K562 (cell line): ENCODE measurements around the gene LAMA3. TPM values are rescaled to one million over a fixed set of nuclear protein-coding genes. Genes with fewer than 3 reads are reported as not detected.

Source experiments
- ATAC-seq: fragments of 200-7000 bp; cut with Tn5 transposase; 3 replicates; pipeline ENCODE4 v1.9.1; 2020; ENCODE audit warnings: moderate library complexity
- BruUV-seq: library from RNA; stranded (reverse); fragments of 400-500 nt; replicated peaks from 2 replicates; lab custom pipeline; 2021; lab: Mats Ljungman, UMichigan
- CTCF ChIA-PET: fragments of 300-600 bp; formaldehyde crosslinking; extraction: SDS; loops from one replicate; lab custom pipeline; 2021; ENCODE audit warnings: low intra/inter-chr PET ratio; lab: Yijun Ruan, JAX
- POLR2A ChIA-PET: fragments of 300-600, 350-650 bp; sonication (Branson Sonifier 250); formaldehyde crosslinking; extraction: SDS; loops from one replicate; lab custom pipeline; 2021; ENCODE audit warnings: antibody characterized with exemption, inconsistent platforms; lab: Yijun Ruan, JAX
- DNase-seq, 4 experiments: peaks; one replicate each; pipeline versions ENCODE4 v3.0.0 to v3.0.0-alpha.2; 2011 to 2018; ENCODE audit warnings: low spot score in 3 of 4, mixed read lengths in 3 of 4; ENCODE audit errors: extremely low read depth in 1 of 4
- FAIRE-seq: peaks from 2 replicates; lab custom pipeline; 2011; peaks lifted over from hg19 to GRCh38; lab: Jason Lieb, UNC
- H2AFZ ChIP-seq: 2 replicates; pipeline ENCODE4 v1.6.0; 2011; ENCODE audit warnings: low read depth, low read length, control low read depth, inconsistent platforms
- H3K27ac ChIP-seq: fragments of 200-600 bp; 3 replicates; pipeline ENCODE4 v1.8.0; 2011; ENCODE audit warnings: low read depth, mild to moderate bottlenecking, control low read depth, inconsistent platforms, low read length, moderate library complexity, mixed read lengths; ENCODE audit errors: extremely low read depth
- H3K27me3 ChIP-seq, 2 experiments: fragments of 300-600 bp in 1 of 2; 2 replicates in 1 of 2; 3 replicates in 1 of 2; pipeline versions ENCODE4 v1.6.0 to v1.8.0; 2011; ENCODE audit warnings: inconsistent platforms in 2 of 2, low read length in 2 of 2, mild to moderate bottlenecking in 1 of 2, mixed read lengths in 1 of 2, moderate library complexity in 1 of 2; ENCODE audit not compliant: control insufficient read depth in 2 of 2, insufficient read depth in 2 of 2
- H3K36me3 ChIP-seq: fragments of 300-600 bp; 3 replicates; pipeline ENCODE4 v1.8.0; 2011; ENCODE audit warnings: mild to moderate bottlenecking, low read length, inconsistent platforms; ENCODE audit not compliant: control insufficient read depth, insufficient read depth
- H3K4me1 ChIP-seq, 2 experiments: fragments of 200-600 bp in 1 of 2; replicated peaks in 1 of 2; 2 replicates in 1 of 2; 3 replicates in 1 of 2; pipeline versions ENCODE4 v1.5.1 to v1.8.0; 2011; ENCODE audit warnings: inconsistent platforms in 2 of 2, low read length in 2 of 2, mild to moderate bottlenecking in 1 of 2, mixed read lengths in 1 of 2, moderate library complexity in 1 of 2; ENCODE audit not compliant: control insufficient read depth in 2 of 2, insufficient read depth in 2 of 2
- H3K4me2 ChIP-seq: 2 replicates; pipeline ENCODE4 v1.6.1; 2011; ENCODE audit warnings: low read length, control low read depth, inconsistent platforms, mixed read lengths; ENCODE audit not compliant: insufficient read depth
- H3K4me3 ChIP-seq: fragments of 200-600 bp; sonication (generic), shearing (Covaris generic); 2 replicates; pipeline ENCODE4 v1.5.1; 2016; ENCODE audit warnings: control low read depth, inconsistent platforms
- H3K79me2 ChIP-seq: fragments of 200-600 bp; 3 replicates; pipeline ENCODE4 v1.8.0; 2011; ENCODE audit warnings: low read length, inconsistent platforms; ENCODE audit not compliant: control insufficient read depth, insufficient read depth
- H3K9ac ChIP-seq, 2 experiments: 2 replicates each; pipeline versions ENCODE4 v1.6.0 to v1.6.1; 2011; ENCODE audit warnings: low read depth in 2 of 2, low read length in 2 of 2, control low read depth in 1 of 2, inconsistent platforms in 1 of 2, mild to moderate bottlenecking in 1 of 2, mixed read lengths in 1 of 2; ENCODE audit not compliant: insufficient read depth in 1 of 2
- H3K9me1 ChIP-seq: one replicate; pipeline ENCODE4 v1.6.0; 2011; ENCODE audit warnings: inconsistent platforms, mild to moderate bottlenecking, low read length, moderate library complexity; ENCODE audit not compliant: control insufficient read depth, insufficient read depth
- H3K9me3 ChIP-seq: replicated peaks from 2 replicates; pipeline ENCODE4 v1.5.1; 2011; ENCODE audit warnings: low read depth, low read length, inconsistent platforms; ENCODE audit not compliant: control insufficient read depth, insufficient read depth
- H4K20me1 ChIP-seq: replicated peaks from 2 replicates; pipeline ENCODE4 v1.6.1; 2011; ENCODE audit warnings: low read length, inconsistent platforms, mixed read lengths; ENCODE audit not compliant: control insufficient read depth, insufficient read depth
- BCLAF1 ChIP-seq, 2 experiments: fragments of 450-650 bp in 1 of 2; IDR thresholded peaks; 2 replicates each; pipeline ENCODE4 v1.6.1; 2011 to 2017; ENCODE audit warnings: low read depth in 2 of 2, antibody characterized with exemption in 1 of 2, borderline replicate concordance in 1 of 2, low read length in 1 of 2, mild to moderate bottlenecking in 1 of 2, mixed read lengths in 1 of 2; ENCODE audit not compliant: control insufficient read depth in 1 of 2
- DACH1 ChIP-seq: fragments of 450-650 bp; IDR thresholded peaks from 2 replicates; pipeline ENCODE4 v1.6.1; 2018; ENCODE audit not compliant: partially characterized antibody
- EHMT2 ChIP-seq: fragments of 450-650 bp; IDR thresholded peaks from 2 replicates; pipeline ENCODE4 v1.6.1; 2018; ENCODE audit warnings: antibody characterized with exemption
- U2AF2 ChIP-seq: fragments of 200-400 bp; formaldehyde crosslinking; optimal IDR thresholded peaks from 2 replicates; pipeline ENCODE3; 2017; ENCODE audit warnings: low read depth, mild to moderate bottlenecking, low read length
- ZNF444 ChIP-seq: fragments of 250-450 bp; sonication (Bioruptor Pico); IDR thresholded peaks from 2 replicates; pipeline ENCODE4 v1.4.0; 2020; ENCODE audit warnings: mild to moderate bottlenecking, moderate library complexity
- WGBS: fragments of 100-300 bp; shearing (Covaris generic); methylation state at CpG from one replicate; pipeline ENCODE4 v1.1.6; 2016; ENCODE audit warnings: low coverage, mixed read lengths; ENCODE audit not compliant: insufficient coverage; ENCODE audit errors: missing lambda C conversion rate; 5-methylcytosine and 5-hydroxymethylcytosine counted together
- in situ Hi-C: fragments of 300-500 bp; cut with MboI; formaldehyde crosslinking; loops from 4 replicates; pipeline ENCODE4 v1.15.0; 2018; ENCODE audit warnings: inconsistent platforms, mixed read lengths
- intact Hi-C: fragments of 100-400 bp; cut with micrococcal nuclease; formaldehyde crosslinking; loops from 2 replicates; pipeline ENCODE4 v1.14.2; 2022
- polyA plus RNA-seq, 8 experiments: library from polyadenylated mRNA; depleted of rRNA in 4 of 8; stranded (reverse) in 5 of 8; unstranded in 3 of 8; fragments of >200 nt; fragmentation: Nextera tagmentation in 2 of 8; fragmentation: Illumina TruSeq in 1 of 8; extraction: Ambion mirVana in 2 of 8; extraction: Trizol in 1 of 8; gene quantifications; 2 replicates each; pipeline versions ENCODE4 v1.2.1 to v1.2.3, GENCODE V29; 2011 to 2014; ENCODE audit warnings: inconsistent platforms in 1 of 8, missing spikeins in 1 of 8
- total RNA-seq, 7 experiments: library from RNA; depleted of rRNA in 6 of 7; stranded (reverse); fragments of >200 nt in 6 of 7; fragmentation: Illumina TruSeq in 2 of 7; extraction: Trizol in 2 of 7; gene quantifications; 2 replicates each; pipeline versions ENCODE4 v1.2.1 to v1.2.3, GENCODE V29; 2011 to 2021; ENCODE audit warnings: low replicate concordance in 1 of 7

LAMA3 gene
- total and polyA plus RNA-seq, 9 of the 15 experiments (the other 6 are each of a cell fraction or from before 2014, with no cell fraction given), result 0.07 TPM; not detected in 8

GRCh38 chr18:23883277-23883790 lies 194.1 kb downstream of the LAMA3 start:
- H3K9me1 ChIP-seq, result no peaks in the 10 kb centered on the region
- ChIA-PET POLR2A (no interaction called here), CTCF (no interaction called here)
- no peak for DNase-seq
- ATAC-seq, result no peak
- WGBS, result 2% methylated on average over 3 of the region's 3 CpGs
- no peak overlapping the region for H2AFZ ChIP-seq
- TF ChIP-seq BCLAF1 (IDR thresholded peaks at IDR 0.05; ENCODE audit: borderline replicate concordance in 1 of 2, control insufficient read depth in 1 of 2, low read depth in 2 of 2, low read length in 1 of 2), result no peak
- no peak for TF ChIP-seq DACH1
- no peak for TF ChIP-seq EHMT2
- no peak for TF ChIP-seq ZNF444 (CRISPR knock-in tag)
- no peak for TF ChIP-seq U2AF2
- in situ Hi-C loops, result no loop called here
- H3K4me3 ChIP-seq, result no peak overlapping the region
- no peak overlapping the region for H3K9ac ChIP-seq
- no peak overlapping the region for H3K4me2 ChIP-seq
- no peaks in the 10 kb centered on the region for H3K4me1 ChIP-seq
- peaks cover 8 to 29% of the 10 kb centered on the region in 2 experiments; a peak in 4 of 5 replicates for H3K27me3 ChIP-seq
- no TSS peak for BruUV-seq
- FAIRE-seq, result no peak
- H3K79me2 ChIP-seq, result no peaks in the 10 kb centered on the region
- H3K36me3 ChIP-seq, result no peaks in the 10 kb centered on the region
- no peaks in the 10 kb centered on the region for H3K9me3 ChIP-seq
- no peak overlapping the region for H3K27ac ChIP-seq
- no peaks in the 10 kb centered on the region for H4K20me1 ChIP-seq
- intact Hi-C loops, result no loop called here
